Stimulated activated CD4-positive, alpha-beta T cell treated with anti-CD3 and anti-CD28 coated beads, Interleukin-15, amount 100 ng/mL, for 1 hour (primary cell): ENCODE results near the gene ELOVL3.
"Not testable (repeated sequence)": the region's sequence is repeated elsewhere in the genome, so short reads cannot be mapped to it uniquely, and the experiment has no call there.

Source experiments
- DNase-seq, 2 donors: peaks; one replicate each; pipeline ENCODE4 v3.0.0-alpha.2; 2020; ENCODE audit warnings: low read depth in 1 of 2, low spot score in 1 of 2

Gene ELOVL3

GRCh38 chr10:102252508-102252907 is 26.4 kb downstream of the ELOVL3 start:
- not testable (repeated sequence) for DNase-seq

GRCh38 chr10:102254426-102254825 is 28.3 kb downstream of the ELOVL3 start:
- no peak for DNase-seq

- DNase-seq, result no peak
These were observed 29.3 kb downstream of the ELOVL3 start for GRCh38 chr10:102255404-102255803.

- no peak for DNase-seq
These were observed 35.1 kb downstream of the ELOVL3 start for GRCh38 chr10:102261196-102261595.

- no peak for DNase-seq
These were observed 35.7 kb downstream of the ELOVL3 start for GRCh38 chr10:102261842-102262241.

GRCh38 chr10:102262744-102263370 is 36.8 kb downstream of the ELOVL3 start:
- DNase-seq, result no peak

- DNase-seq, result no peak
These were observed 38.3 kb downstream of the ELOVL3 start for GRCh38 chr10:102264371-102264770.

- DNase-seq, result no peak
These were observed 40.6 kb downstream of the ELOVL3 start for GRCh38 chr10:102266670-102267069.

- DNase-seq, result no peak
These were observed 41.6 kb downstream of the ELOVL3 start for GRCh38 chr10:102267748-102268147.

GRCh38 chr10:102268375-102268888 is 42.3 kb downstream of the ELOVL3 start:
- DNase-seq, result no peak

GRCh38 chr10:102269017-102269416 is 42.9 kb downstream of the ELOVL3 start:
- no peak for DNase-seq

GRCh38 chr10:102274062-102274461 is 48.0 kb downstream of the ELOVL3 start:
- DNase-seq, result no peak

- no peak for DNase-seq
These were observed 49.2 kb downstream of the ELOVL3 start for GRCh38 chr10:102275343-102275742.

- DNase-seq, result no peak
These were observed 53.0 kb downstream of the ELOVL3 start for GRCh38 chr10:102279104-102279503.
